H9 (cell line): ENCODE results near the gene DOHH. TPM values are rescaled to one million over a fixed set of nuclear protein-coding genes. Genes with fewer than 3 reads are reported as not detected.
A peak's percentile ranks its signal among the peaks of the same experiment; 100 is the strongest.

Experiments
- DNase-seq: peaks from one replicate; pipeline ENCODE4 v3.0.0-alpha.2; 2017
- H2AFZ ChIP-seq: one replicate; pipeline ENCODE4 v1.6.1; 2013; ENCODE audit warnings: mild to moderate bottlenecking, low read length, control low read depth, moderate library complexity
- H2AK5ac ChIP-seq: 2 replicates; pipeline ENCODE4 v1.6.1; 2013; ENCODE audit warnings: low read length, control low read depth, mixed read lengths; ENCODE audit not compliant: insufficient read length
- H2BK120ac ChIP-seq: one replicate; pipeline ENCODE4 v1.6.1; 2013; ENCODE audit warnings: low read depth, mild to moderate bottlenecking, low read length, control low read depth, inconsistent platforms; ENCODE audit not compliant: poor library complexity, severe bottlenecking
- H2BK12ac ChIP-seq: 2 replicates; pipeline ENCODE4 v1.6.1; 2013; ENCODE audit warnings: low read length, control low read depth, mixed read lengths, low read depth; ENCODE audit not compliant: insufficient read length
- H2BK15ac ChIP-seq: 2 replicates; pipeline ENCODE4 v1.6.1; 2013; ENCODE audit warnings: low read depth, low read length, control low read depth
- H2BK20ac ChIP-seq: one replicate; pipeline ENCODE4 v1.6.1; 2013; ENCODE audit warnings: low read depth, mild to moderate bottlenecking, low read length, control low read depth, inconsistent platforms; ENCODE audit not compliant: poor library complexity, severe bottlenecking
- H2BK5ac ChIP-seq: 2 replicates; pipeline ENCODE4 v1.6.1; 2013; ENCODE audit warnings: low read length, control low read depth, mixed read lengths; ENCODE audit not compliant: insufficient read length
- H3K14ac ChIP-seq: 2 replicates; pipeline ENCODE4 v1.6.1; 2013; ENCODE audit warnings: low read length, control low read depth; ENCODE audit not compliant: insufficient read depth
- H3K18ac ChIP-seq: 2 replicates; pipeline ENCODE4 v1.6.1; 2013; ENCODE audit warnings: low read depth, mild to moderate bottlenecking, mixed read lengths, low read length, control low read depth; ENCODE audit not compliant: insufficient read length
- H3K23ac ChIP-seq: 2 replicates; pipeline ENCODE4 v1.6.1; 2013; ENCODE audit warnings: low read length, control low read depth, mixed read lengths, low read depth; ENCODE audit not compliant: insufficient read length
- H3K23me2 ChIP-seq: 2 replicates; pipeline ENCODE4 v1.6.1; 2013; ENCODE audit warnings: low read depth, mild to moderate bottlenecking, mixed read lengths, low read length, control low read depth; ENCODE audit not compliant: insufficient read length, poor library complexity, severe bottlenecking
- H3K27ac ChIP-seq: 2 replicates; pipeline ENCODE4 v1.5.1; 2013; ENCODE audit warnings: low read length, control low read depth, mixed read lengths, low read depth; ENCODE audit not compliant: insufficient read length
- H3K27me3 ChIP-seq: 2 replicates; pipeline ENCODE4 v1.6.1; 2013; ENCODE audit warnings: low read length, control low read depth, inconsistent platforms; ENCODE audit not compliant: insufficient read depth
- H3K4ac ChIP-seq: 2 replicates; pipeline ENCODE4 v1.6.1; 2013; ENCODE audit warnings: low read depth, mild to moderate bottlenecking, control low read depth, inconsistent platforms, low read length, moderate library complexity
- H3K4me1 ChIP-seq: 2 replicates; pipeline ENCODE4 v1.6.1; 2013; ENCODE audit warnings: low read length, control low read depth, inconsistent platforms; ENCODE audit not compliant: insufficient read depth
- H3K4me2 ChIP-seq: 2 replicates; pipeline ENCODE4 v1.6.1; 2013; ENCODE audit warnings: low read length, control low read depth, mixed read lengths; ENCODE audit not compliant: insufficient read length, insufficient read depth
- H3K56ac ChIP-seq: 2 replicates; pipeline ENCODE4 v1.6.1; 2013; ENCODE audit warnings: low read depth, mild to moderate bottlenecking, mixed read lengths, low read length, control low read depth; ENCODE audit not compliant: insufficient read length
- H3K79me1 ChIP-seq: 2 replicates; pipeline ENCODE4 v1.6.1; 2013; ENCODE audit warnings: low read depth, mild to moderate bottlenecking, moderate library complexity, low read length, control low read depth, inconsistent platforms; ENCODE audit not compliant: insufficient read depth, poor library complexity, severe bottlenecking
- H3K79me2 ChIP-seq: 2 replicates; pipeline ENCODE4 v1.6.1; 2013; ENCODE audit warnings: low read length, control low read depth, inconsistent platforms; ENCODE audit not compliant: insufficient read depth
- H3K9ac ChIP-seq: 2 replicates; pipeline ENCODE4 v1.6.1; 2013; ENCODE audit warnings: low read length, control low read depth, mixed read lengths; ENCODE audit not compliant: insufficient read length; ENCODE audit errors: extremely low read depth
- H3K9me3 ChIP-seq: one replicate; pipeline ENCODE4 v1.6.1; 2013; ENCODE audit warnings: low read depth, low read length, inconsistent platforms; ENCODE audit not compliant: control insufficient read depth
- H3T11ph ChIP-seq: one replicate; pipeline ENCODE4 v1.6.1; 2013; ENCODE audit warnings: mild to moderate bottlenecking, low read length, control low read depth, inconsistent platforms
- H4K20me1 ChIP-seq: one replicate; pipeline ENCODE4 v1.6.1; 2013; ENCODE audit not compliant: control insufficient read depth, insufficient read length, insufficient read depth
- H4K5ac ChIP-seq: 2 replicates; pipeline ENCODE4 v1.6.1; 2013; ENCODE audit warnings: low read depth, mild to moderate bottlenecking, mixed read lengths, low read length, control low read depth; ENCODE audit not compliant: insufficient read length
- H4K8ac ChIP-seq: replicated peaks from 2 replicates; pipeline ENCODE4 v1.6.1; 2013; ENCODE audit warnings: low read length, control low read depth, mixed read lengths, low read depth; ENCODE audit not compliant: insufficient read length
- H4K91ac ChIP-seq: 2 replicates; pipeline ENCODE4 v1.6.1; 2013; ENCODE audit warnings: low read depth, mild to moderate bottlenecking, moderate library complexity, mixed read lengths, low read length, control low read depth; ENCODE audit not compliant: insufficient read length
- H3K27ac Mint-ChIP-seq, 3 experiments: 2 replicates in 2 of 3; 3 replicates in 1 of 3; pipeline ENCODE4 v1.8.0; 2020 to 2021; ENCODE audit warnings: mixed read lengths in 3 of 3, mild to moderate bottlenecking in 1 of 3, moderate library complexity in 1 of 3
- H3K27me3 Mint-ChIP-seq: 2 replicates; pipeline ENCODE4 v1.8.0; 2021; ENCODE audit warnings: low read depth, mild to moderate bottlenecking, moderate library complexity, mixed read lengths
- H3K36me3 Mint-ChIP-seq, 3 experiments: 2 replicates in 2 of 3; 3 replicates in 1 of 3; pipeline ENCODE4 v1.8.0; 2020 to 2021; ENCODE audit warnings: low read depth in 3 of 3, mixed read lengths in 3 of 3; ENCODE audit not compliant: insufficient read depth in 1 of 3
- H3K4me1 Mint-ChIP-seq, 2 experiments: 2 replicates each; pipeline ENCODE4 v1.8.0; 2020; ENCODE audit warnings: mixed read lengths in 2 of 2
- H3K4me3 Mint-ChIP-seq, 2 experiments: 2 replicates in 1 of 2; 3 replicates in 1 of 2; pipeline ENCODE4 v1.8.0; 2020 to 2021; ENCODE audit warnings: mild to moderate bottlenecking in 2 of 2, mixed read lengths in 2 of 2, moderate library complexity in 1 of 2
- H3K9me3 Mint-ChIP-seq, 2 experiments: 2 replicates in 1 of 2; 3 replicates in 1 of 2; pipeline ENCODE4 v1.8.0; 2020; ENCODE audit warnings: mild to moderate bottlenecking in 2 of 2, mixed read lengths in 2 of 2, moderate library complexity in 1 of 2
- WGBS: extraction: QIAGEN DNeasy Blood & Tissue Kit; methylation state at CpG from one replicate; pipeline ENCODE4 v1.1.7; 2013; ENCODE audit warnings: missing lambda C conversion rate, low lambda C conversion rate, mixed read lengths; ENCODE audit not compliant: insufficient read length; ENCODE audit errors: extremely low coverage; 5-methylcytosine and 5-hydroxymethylcytosine counted together
- total RNA-seq: library from RNA; stranded (reverse); gene quantifications from 2 replicates; pipeline ENCODE4 v1.2.1, GENCODE V29; 2021
- TF ChIP-seq, protein P1 (sequence below): fragments of 200-600 bp; sonication (generic); conservative IDR thresholded peaks from 3 replicates; pipeline ENCODE4 v1.8.0; 2021; ENCODE audit warnings: antibody characterized with exemption, mild to moderate bottlenecking

DOHH gene
- total RNA-seq, 1 experiment from 2014 or later: 16.5 TPM

DNA sequence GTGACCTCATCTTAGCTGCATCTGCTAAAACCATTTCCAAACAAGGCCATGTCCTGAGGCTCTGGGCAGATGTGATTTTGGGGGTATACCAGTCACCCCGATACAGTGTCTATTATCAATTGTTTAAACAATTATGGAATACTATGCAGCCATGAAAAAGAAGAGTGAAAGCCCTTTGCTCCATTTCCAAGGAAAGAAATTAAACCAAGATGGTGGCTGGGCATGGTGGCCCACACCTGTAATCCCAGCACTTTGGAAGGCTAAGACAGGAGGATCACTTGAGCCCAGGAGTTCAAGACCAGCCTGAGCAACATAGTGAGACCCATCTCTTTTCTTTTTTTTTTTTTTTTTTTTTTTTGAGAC, 39.3 kb upstream of the DOHH start:
- H3K79me1 ChIP-seq: no peaks in the 10 kb centered on the region
- TF ChIP-seq, protein P1, sequence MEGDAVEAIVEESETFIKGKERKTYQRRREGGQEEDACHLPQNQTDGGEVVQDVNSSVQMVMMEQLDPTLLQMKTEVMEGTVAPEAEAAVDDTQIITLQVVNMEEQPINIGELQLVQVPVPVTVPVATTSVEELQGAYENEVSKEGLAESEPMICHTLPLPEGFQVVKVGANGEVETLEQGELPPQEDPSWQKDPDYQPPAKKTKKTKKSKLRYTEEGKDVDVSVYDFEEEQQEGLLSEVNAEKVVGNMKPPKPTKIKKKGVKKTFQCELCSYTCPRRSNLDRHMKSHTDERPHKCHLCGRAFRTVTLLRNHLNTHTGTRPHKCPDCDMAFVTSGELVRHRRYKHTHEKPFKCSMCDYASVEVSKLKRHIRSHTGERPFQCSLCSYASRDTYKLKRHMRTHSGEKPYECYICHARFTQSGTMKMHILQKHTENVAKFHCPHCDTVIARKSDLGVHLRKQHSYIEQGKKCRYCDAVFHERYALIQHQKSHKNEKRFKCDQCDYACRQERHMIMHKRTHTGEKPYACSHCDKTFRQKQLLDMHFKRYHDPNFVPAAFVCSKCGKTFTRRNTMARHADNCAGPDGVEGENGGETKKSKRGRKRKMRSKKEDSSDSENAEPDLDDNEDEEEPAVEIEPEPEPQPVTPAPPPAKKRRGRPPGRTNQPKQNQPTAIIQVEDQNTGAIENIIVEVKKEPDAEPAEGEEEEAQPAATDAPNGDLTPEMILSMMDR: no peak

More for the DNA sequence above, 39.3 kb upstream of the DOHH start:
- no peaks in the 10 kb centered on the region for H3K9me3 Mint-ChIP-seq
- Histone ChIP-seq H3K23ac (no peak overlapping the region), H3T11ph (no peak overlapping the region), H2BK12ac (no peak overlapping the region), H3K27me3 (no peaks in the 10 kb centered on the region), H3K9ac (no peak overlapping the region), H3K4me1 (no peaks in the 10 kb centered on the region), H3K23me2 (no peaks in the 10 kb centered on the region), H2BK20ac (no peak overlapping the region), H3K27ac (no peak overlapping the region), H3K9me3 (no peaks in the 10 kb centered on the region), H2AFZ (no peak overlapping the region), H2AK5ac (no peak overlapping the region), H4K20me1 (no peaks in the 10 kb centered on the region), H4K91ac (no peak overlapping the region), H3K18ac (no peak overlapping the region), H4K5ac (no peak overlapping the region), H3K79me2 (no peaks in the 10 kb centered on the region), H3K4ac (no peak overlapping the region), H3K56ac (no peak overlapping the region), H2BK5ac (no peak overlapping the region), H4K8ac (no peak overlapping the region), H3K4me2 (no peak overlapping the region), H3K14ac (no peak overlapping the region), H2BK120ac (no peak overlapping the region), H2BK15ac (no peak overlapping the region)
- peaks cover 6 to 31% (median 30%) of the 10 kb centered on the region in 3 experiments; a peak in 6 of 7 replicates for H3K36me3 Mint-ChIP-seq
- H3K4me1 Mint-ChIP-seq: peaks cover 6 to 14% of the 10 kb centered on the region in 2 experiments; a peak in 3 of 4 replicates
- peak overlapping the region in 1 of 3 experiments; percentile 50; a peak in 3 of 7 replicates for H3K27ac Mint-ChIP-seq
- no peaks in the 10 kb centered on the region; the same call in 1 of the 2 replicates for H3K27me3 Mint-ChIP-seq
- peak overlapping the region in 1 of 2 experiments; percentile 38; a peak in 1 of 5 replicates for H3K4me3 Mint-ChIP-seq
- WGBS: no CpG with 5 or more reads among the region's 1 CpG
- no peak for DNase-seq
